ENCODE data around the gene CCDC87. TPM values are rescaled to one million over a fixed set of nuclear protein-coding genes. Genes with fewer than 3 reads are reported as not detected.

The CCDC87 gene
- total RNA-seq, 1 experiment from 2014 or later, result 0.75 TPM

- Histone ChIP-seq H3K27me3 (ENCODE audit: low read length) (no peaks in the 10 kb centered on the region), H3K79me2 (ENCODE audit: low read length) (no peaks in the 10 kb centered on the region), H3K4me3 (ENCODE audit: low read length) (no peak overlapping the region), H3K9ac (ENCODE audit: low read length) (no peak overlapping the region), H3K4me2 (ENCODE audit: low read depth, low read length, poor library complexity, severe bottlenecking) (no peak overlapping the region), H3K27ac (ENCODE audit: low read length) (no peak overlapping the region), H3K4me1 (ENCODE audit: low read length) (no peaks in the 10 kb centered on the region), H3K36me3 (ENCODE audit: insufficient read depth, low read length) (no peaks in the 10 kb centered on the region), H4K20me1 (ENCODE audit: insufficient read depth, low read depth, low read length) (no peaks in the 10 kb centered on the region), H2AFZ (ENCODE audit: low read length) (no peak overlapping the region), H3K9me3 (ENCODE audit: low read length) (no peaks in the 10 kb centered on the region), H3K9me2 (replicated peaks; ENCODE audit: insufficient read depth, low read length) (no peaks in the 10 kb centered on the region)
- no peak for DNase-seq
Measured at GRCh38 chr11:66559866-66560676, 32.8 kb downstream of the CCDC87 start.

- no peak overlapping the region for H2AFZ ChIP-seq (ENCODE audit: low read length)
- H3K4me3 ChIP-seq (ENCODE audit: low read length), result no peak overlapping the region
- H3K79me2 ChIP-seq (ENCODE audit: low read length), result no peaks in the 10 kb centered on the region
- no peaks in the 10 kb centered on the region for H3K9me2 ChIP-seq (replicated peaks; ENCODE audit: insufficient read depth, low read length)
- no peak overlapping the region for H3K9ac ChIP-seq (ENCODE audit: low read length)
- H3K27ac ChIP-seq (ENCODE audit: low read length), result no peak overlapping the region
- no peaks in the 10 kb centered on the region for H3K36me3 ChIP-seq (ENCODE audit: insufficient read depth, low read length)
- no peak for DNase-seq
- H3K4me2 ChIP-seq (ENCODE audit: low read depth, low read length, poor library complexity, severe bottlenecking), result no peak overlapping the region
- no peaks in the 10 kb centered on the region for H3K4me1 ChIP-seq (ENCODE audit: low read length)
- H3K9me3 ChIP-seq (ENCODE audit: low read length), result no peaks in the 10 kb centered on the region
- no peaks in the 10 kb centered on the region for H3K27me3 ChIP-seq (ENCODE audit: low read length)
- H4K20me1 ChIP-seq (ENCODE audit: insufficient read depth, low read depth, low read length), result no peaks in the 10 kb centered on the region
Measured at GRCh38 chr11:66559142-66559865, 33.6 kb downstream of the CCDC87 start.

GRCh38 chr11:66557733-66558326 is 35.0 kb downstream of the CCDC87 start:
- no peaks in the 10 kb centered on the region for H3K27me3 ChIP-seq (ENCODE audit: low read length)
- DNase-seq, result no peak

GRCh38 chr11:66556086-66556485 is 36.8 kb downstream of the CCDC87 start:
- no peaks in the 10 kb centered on the region for H3K4me1 ChIP-seq (ENCODE audit: low read length)
- no peak overlapping the region for H3K4me2 ChIP-seq (ENCODE audit: low read depth, low read length, poor library complexity, severe bottlenecking)
- H4K20me1 ChIP-seq (ENCODE audit: insufficient read depth, low read depth, low read length), result no peaks in the 10 kb centered on the region
- no peaks in the 10 kb centered on the region for H3K79me2 ChIP-seq (ENCODE audit: low read length)
- H3K27me3 ChIP-seq (ENCODE audit: low read length), result no peaks in the 10 kb centered on the region
- H3K36me3 ChIP-seq (ENCODE audit: insufficient read depth, low read length), result no peaks in the 10 kb centered on the region
- no peaks in the 10 kb centered on the region for H3K9me2 ChIP-seq (replicated peaks; ENCODE audit: insufficient read depth, low read length)
- H2AFZ ChIP-seq (ENCODE audit: low read length), result no peak overlapping the region
- H3K9ac ChIP-seq (ENCODE audit: low read length), result no peak overlapping the region
- DNase-seq, result no peak
- H3K27ac ChIP-seq (ENCODE audit: low read length), result no peak overlapping the region
- no peaks in the 10 kb centered on the region for H3K9me3 ChIP-seq (ENCODE audit: low read length)
- no peak overlapping the region for H3K4me3 ChIP-seq (ENCODE audit: low read length)

More at GRCh38 chr11:66557733-66558326, 35.0 kb downstream of the CCDC87 start:
- Histone ChIP-seq H3K79me2 (ENCODE audit: low read length) (no peaks in the 10 kb centered on the region), H3K9me3 (ENCODE audit: low read length) (no peaks in the 10 kb centered on the region), H3K27ac (ENCODE audit: low read length) (no peak overlapping the region), H3K4me1 (ENCODE audit: low read length) (no peaks in the 10 kb centered on the region), H3K9ac (ENCODE audit: low read length) (no peak overlapping the region), H3K4me3 (ENCODE audit: low read length) (no peak overlapping the region), H2AFZ (ENCODE audit: low read length) (no peak overlapping the region), H3K9me2 (replicated peaks; ENCODE audit: insufficient read depth, low read length) (no peaks in the 10 kb centered on the region), H3K36me3 (ENCODE audit: insufficient read depth, low read length) (no peaks in the 10 kb centered on the region), H4K20me1 (ENCODE audit: insufficient read depth, low read depth, low read length) (no peaks in the 10 kb centered on the region), H3K4me2 (ENCODE audit: low read depth, low read length, poor library complexity, severe bottlenecking) (no peak overlapping the region)

GRCh38 chr11:66555416-66555815 is 37.4 kb downstream of the CCDC87 start:
- H3K9ac ChIP-seq (ENCODE audit: low read length), result no peak overlapping the region
- no peak overlapping the region for H3K4me3 ChIP-seq (ENCODE audit: low read length)
- no peaks in the 10 kb centered on the region for H3K27me3 ChIP-seq (ENCODE audit: low read length)
- H3K27ac ChIP-seq (ENCODE audit: low read length), result no peak overlapping the region
- no peaks in the 10 kb centered on the region for H3K79me2 ChIP-seq (ENCODE audit: low read length)
- H3K4me2 ChIP-seq (ENCODE audit: low read depth, low read length, poor library complexity, severe bottlenecking), result no peak overlapping the region
- H3K9me3 ChIP-seq (ENCODE audit: low read length), result no peaks in the 10 kb centered on the region
- H3K4me1 ChIP-seq (ENCODE audit: low read length), result no peaks in the 10 kb centered on the region
- no peaks in the 10 kb centered on the region for H3K9me2 ChIP-seq (replicated peaks; ENCODE audit: insufficient read depth, low read length)
- H2AFZ ChIP-seq (ENCODE audit: low read length), result no peak overlapping the region
- no peak for DNase-seq
- H3K36me3 ChIP-seq (ENCODE audit: insufficient read depth, low read length), result no peaks in the 10 kb centered on the region
- no peaks in the 10 kb centered on the region for H4K20me1 ChIP-seq (ENCODE audit: insufficient read depth, low read depth, low read length)

- no peak overlapping the region for H3K9ac ChIP-seq (ENCODE audit: low read length)
- H2AFZ ChIP-seq (ENCODE audit: low read length), result no peak overlapping the region
- no peaks in the 10 kb centered on the region for H3K79me2 ChIP-seq (ENCODE audit: low read length)
- no peaks in the 10 kb centered on the region for H3K9me2 ChIP-seq (replicated peaks; ENCODE audit: insufficient read depth, low read length)
- H3K36me3 ChIP-seq (ENCODE audit: insufficient read depth, low read length), result no peaks in the 10 kb centered on the region
- no peak overlapping the region for H3K27ac ChIP-seq (ENCODE audit: low read length)
- no peak overlapping the region for H3K4me3 ChIP-seq (ENCODE audit: low read length)
- no peaks in the 10 kb centered on the region for H4K20me1 ChIP-seq (ENCODE audit: insufficient read depth, low read depth, low read length)
- no peak overlapping the region for H3K4me2 ChIP-seq (ENCODE audit: low read depth, low read length, poor library complexity, severe bottlenecking)
- DNase-seq, result no peak
- H3K9me3 ChIP-seq (ENCODE audit: low read length), result no peaks in the 10 kb centered on the region
- no peaks in the 10 kb centered on the region for H3K27me3 ChIP-seq (ENCODE audit: low read length)
- no peaks in the 10 kb centered on the region for H3K4me1 ChIP-seq (ENCODE audit: low read length)
Measured at GRCh38 chr11:66554602-66555001, 38.3 kb downstream of the CCDC87 start.

- Histone ChIP-seq H3K79me2 (ENCODE audit: low read length) (no peaks in the 10 kb centered on the region), H3K27ac (ENCODE audit: low read length) (no peak overlapping the region), H3K4me1 (ENCODE audit: low read length) (peaks cover 16% of the 10 kb centered on the region), H4K20me1 (ENCODE audit: insufficient read depth, low read depth, low read length) (0 out of 2 replicates have a peak, but pooled peaks cover 4% of the 10 kb centered on the region), H3K9ac (ENCODE audit: low read length) (no peak overlapping the region), H3K9me2 (replicated peaks; ENCODE audit: insufficient read depth, low read length) (no peaks in the 10 kb centered on the region), H3K36me3 (ENCODE audit: insufficient read depth, low read length) (no peaks in the 10 kb centered on the region), H3K27me3 (ENCODE audit: low read length) (no peaks in the 10 kb centered on the region), H3K9me3 (ENCODE audit: low read length) (no peaks in the 10 kb centered on the region), H3K4me3 (ENCODE audit: low read length) (no peak overlapping the region), H2AFZ (ENCODE audit: low read length) (no peak overlapping the region), H3K4me2 (ENCODE audit: low read depth, low read length, poor library complexity, severe bottlenecking) (no peak overlapping the region)
- DNase-seq, result no peak
Measured at GRCh38 chr11:66550887-66551286, 42.0 kb downstream of the CCDC87 start.

GRCh38 chr11:66549696-66550095 is 43.2 kb downstream of the CCDC87 start:
- Histone ChIP-seq H3K27ac (ENCODE audit: low read length) (no peak overlapping the region), H4K20me1 (ENCODE audit: insufficient read depth, low read depth, low read length) (0 out of 2 replicates have a peak, but pooled peaks cover 4% of the 10 kb centered on the region), H3K9me2 (replicated peaks; ENCODE audit: insufficient read depth, low read length) (no peaks in the 10 kb centered on the region), H2AFZ (ENCODE audit: low read length) (no peak overlapping the region), H3K4me1 (ENCODE audit: low read length) (peaks cover 24% of the 10 kb centered on the region), H3K9me3 (ENCODE audit: low read length) (no peaks in the 10 kb centered on the region), H3K36me3 (ENCODE audit: insufficient read depth, low read length) (no peaks in the 10 kb centered on the region), H3K79me2 (ENCODE audit: low read length) (peaks cover 8% of the 10 kb centered on the region), H3K4me3 (ENCODE audit: low read length) (no peak overlapping the region), H3K27me3 (ENCODE audit: low read length) (no peaks in the 10 kb centered on the region), H3K9ac (ENCODE audit: low read length) (no peak overlapping the region), H3K4me2 (ENCODE audit: low read depth, low read length, poor library complexity, severe bottlenecking) (no peak overlapping the region)
- DNase-seq, result no peak

Measured in Karpas-422 (cell line).